MG63 (cell line): ENCODE data around the gene GHITM. TPM values are rescaled to one million over a fixed set of nuclear protein-coding genes. Genes with fewer than 3 reads are reported as not detected.
"Not testable (repeated sequence)": the region's sequence is repeated elsewhere in the genome, so short reads cannot be mapped to it uniquely, and the experiment has no call there.

Experiments used
- DNase-seq: peaks from one replicate; pipeline ENCODE4 v3.0.0-alpha.2; 2020
- H3K27me3 ChIP-seq: fragments of 250-450 bp; sonication (Bioruptor Pico); 2 replicates; pipeline ENCODE4 v1.5.1; 2020; ENCODE audit warnings: mild to moderate bottlenecking, moderate library complexity
- H3K36me3 ChIP-seq: fragments of 250-450 bp; sonication (Bioruptor Pico); 2 replicates; pipeline ENCODE4 v1.5.1; 2020; ENCODE audit warnings: mild to moderate bottlenecking, moderate library complexity
- H3K4me3 ChIP-seq: fragments of 250-450 bp; sonication (Bioruptor Pico); 2 replicates; pipeline ENCODE4 v1.5.1; 2020; ENCODE audit warnings: mild to moderate bottlenecking, moderate library complexity
- H3K9me3 ChIP-seq: fragments of 250-450 bp; sonication (Bioruptor Pico); 2 replicates; pipeline ENCODE4 v1.5.1; 2020; ENCODE audit warnings: mild to moderate bottlenecking, moderate library complexity
- total RNA-seq: library from RNA; depleted of rRNA; stranded (reverse); fragments of >200 nt; shearing (Covaris generic); gene quantifications from 2 replicates; pipeline ENCODE4 v1.2.3, GENCODE V29; 2014; ENCODE audit warnings: low replicate concordance

The GHITM gene
- total RNA-seq, 1 experiment from 2014 or later = 181 TPM

- H3K4me3 ChIP-seq = no peak overlapping the region
- no peaks in the 10 kb centered on the region for H3K9me3 ChIP-seq
- H3K27me3 ChIP-seq = no peaks in the 10 kb centered on the region
- no peaks in the 10 kb centered on the region for H3K36me3 ChIP-seq
- no peak for DNase-seq
Measured at GRCh38 chr10:84166620-84167288, 27.4 kb downstream of the GHITM start.

DNA sequence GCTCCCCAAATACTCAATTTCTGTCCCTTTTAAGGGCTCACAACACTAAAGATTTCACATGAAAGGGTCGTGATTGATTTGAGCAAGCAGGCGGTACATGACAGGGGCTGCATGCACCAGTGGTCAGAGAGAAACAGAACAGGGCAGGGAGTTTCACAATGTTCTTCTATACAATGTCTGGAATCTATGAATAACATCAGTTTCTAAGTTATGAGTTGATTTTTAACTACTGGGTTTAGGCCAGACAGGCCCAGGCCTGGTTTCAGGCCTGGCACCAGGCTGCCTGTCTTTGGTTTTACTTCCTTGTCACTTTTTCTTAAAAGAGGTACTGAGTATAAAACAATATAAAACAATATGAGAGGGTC, 28.0 kb downstream of the GHITM start:
- H3K27me3 ChIP-seq, H3K4me3 ChIP-seq, H3K9me3 ChIP-seq, DNase-seq, H3K36me3 ChIP-seq: not testable (repeated sequence)

GRCh38 chr10:84168382-84168781, 29.1 kb downstream of the GHITM start:
- not testable (repeated sequence) for H3K9me3 ChIP-seq, H3K4me3 ChIP-seq, DNase-seq, H3K36me3 ChIP-seq, H3K27me3 ChIP-seq

DNA sequence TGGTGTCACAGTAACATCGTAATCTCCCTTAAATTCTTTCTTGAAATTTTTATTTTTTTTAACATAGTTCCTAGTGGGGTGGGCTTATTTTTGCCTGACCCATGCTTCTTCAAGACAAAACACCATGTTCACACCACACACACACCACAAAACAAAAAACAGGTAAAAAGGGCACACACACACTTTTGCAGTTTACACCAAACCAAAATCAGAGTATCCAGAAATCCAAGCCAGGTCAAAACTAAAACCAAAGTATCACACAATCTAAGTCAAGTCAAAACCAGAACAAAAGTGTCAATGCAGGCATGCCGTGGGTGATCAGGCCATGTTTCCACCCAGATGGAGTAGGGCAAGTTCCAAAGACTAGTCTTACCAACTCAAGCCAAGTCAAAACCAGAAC, 31.9 kb downstream of the GHITM start:
- not testable (repeated sequence) for DNase-seq, H3K9me3 ChIP-seq, H3K27me3 ChIP-seq, H3K4me3 ChIP-seq, H3K36me3 ChIP-seq

DNA sequence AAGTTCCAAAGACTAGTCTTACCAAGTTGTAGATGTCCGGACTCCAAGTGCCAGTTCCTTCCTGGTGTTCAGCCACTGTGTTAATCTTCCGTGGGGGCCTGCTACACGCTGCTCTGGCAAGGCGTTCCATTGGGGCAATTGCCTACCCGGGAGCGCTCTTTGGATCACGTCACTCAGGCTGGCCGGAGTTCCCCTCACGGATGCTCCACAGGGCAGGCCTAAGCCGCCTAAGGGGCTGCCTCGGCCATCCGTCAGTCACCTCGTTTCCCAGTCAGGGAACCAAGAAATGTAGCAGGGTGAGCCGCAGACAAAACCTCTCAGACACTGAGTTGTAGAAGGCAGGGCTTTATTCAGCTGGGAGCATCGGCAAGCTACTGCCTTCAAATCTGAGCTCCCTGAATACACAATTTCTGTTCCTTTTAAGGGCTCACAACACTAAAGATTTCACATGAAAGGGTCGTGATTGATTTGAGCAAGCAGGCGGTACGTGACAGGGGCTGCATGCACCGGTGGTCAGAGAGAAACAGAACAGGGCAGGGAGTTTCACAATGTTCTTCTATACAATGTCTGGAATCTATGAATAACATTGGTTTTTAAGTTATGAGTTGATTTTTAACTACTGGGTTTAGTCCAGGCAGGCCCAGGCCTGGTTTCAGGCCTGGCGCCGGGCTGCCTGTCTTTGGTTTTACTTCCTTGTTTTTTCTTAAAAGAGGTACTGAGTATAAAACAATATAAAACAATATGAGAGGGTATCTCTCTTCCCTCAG, 32.6 kb downstream of the GHITM start:
- not testable (repeated sequence) for H3K27me3 ChIP-seq, H3K9me3 ChIP-seq, H3K36me3 ChIP-seq, H3K4me3 ChIP-seq, DNase-seq

- no peaks in the 10 kb centered on the region for H3K36me3 ChIP-seq
- no peak overlapping the region for H3K4me3 ChIP-seq
- H3K9me3 ChIP-seq = no peaks in the 10 kb centered on the region
- no peak for DNase-seq
- no peaks in the 10 kb centered on the region for H3K27me3 ChIP-seq
Measured at GRCh38 chr10:84172467-84173356, 33.4 kb downstream of the GHITM start.

GRCh38 chr10:84173501-84173929, 34.2 kb downstream of the GHITM start, which contains the start of gene GPR15LG:
Gene GPR15LG, plus strand, starts transcription at chr10:84173801. Its CDS starts 51 bp downstream, at chr10:84173852.
- no peak within 1 kb of the TSS for H3K4me3 ChIP-seq
- no peaks in the 10 kb centered on the region for H3K9me3 ChIP-seq
- no peaks in the 10 kb centered on the region for H3K27me3 ChIP-seq
- no peak for DNase-seq
- H3K36me3 ChIP-seq = no peaks in the 10 kb centered on the region

GRCh38 chr10:84175436-84175835, 36.1 kb downstream of the GHITM start:
- H3K9me3 ChIP-seq = no peaks in the 10 kb centered on the region
- no peaks in the 10 kb centered on the region for H3K27me3 ChIP-seq
- no peaks in the 10 kb centered on the region for H3K36me3 ChIP-seq
- no peak for DNase-seq
- H3K4me3 ChIP-seq = no peak overlapping the region

- Histone ChIP-seq H3K36me3 (no peaks in the 10 kb centered on the region), H3K27me3 (no peaks in the 10 kb centered on the region), H3K9me3 (no peaks in the 10 kb centered on the region), H3K4me3 (no peak overlapping the region)
- no peak for DNase-seq
Measured at GRCh38 chr10:84176351-84176750, 37.0 kb downstream of the GHITM start.

DNA sequence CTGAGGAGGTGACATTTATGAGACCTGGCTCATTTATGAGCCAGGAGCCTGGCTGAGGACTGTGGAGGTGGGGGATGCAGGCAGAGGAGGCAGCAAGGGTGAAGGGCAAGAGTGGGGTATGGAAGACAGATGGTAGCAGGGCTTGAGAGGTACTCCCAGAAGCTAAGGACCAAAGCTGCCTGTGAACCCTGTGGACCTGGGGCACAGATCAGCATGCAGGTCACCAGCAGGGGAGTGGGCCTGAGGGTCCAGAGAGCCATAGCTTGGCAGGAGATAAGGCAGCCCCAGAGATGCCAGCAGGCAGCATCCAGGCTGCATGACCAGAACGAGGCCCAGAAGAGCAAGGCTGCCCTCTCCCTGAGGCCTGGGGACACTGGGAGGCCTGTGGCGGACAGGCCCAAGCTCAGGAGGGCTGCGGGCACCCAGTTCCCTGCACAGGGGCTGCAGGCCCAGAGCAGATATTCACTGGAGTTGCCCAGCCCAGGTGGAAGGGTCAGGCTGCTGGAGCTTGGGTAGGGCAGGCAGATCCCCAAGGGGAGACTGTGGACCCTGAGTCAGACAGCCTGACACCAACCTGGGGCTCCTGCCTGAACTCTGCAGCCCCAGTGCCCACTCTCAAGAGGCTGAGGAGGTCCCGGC, 37.6 kb downstream of the GHITM start:
- no peak for DNase-seq
- Histone ChIP-seq H3K9me3 (no peaks in the 10 kb centered on the region), H3K27me3 (no peaks in the 10 kb centered on the region), H3K36me3 (no peaks in the 10 kb centered on the region), H3K4me3 (no peak overlapping the region)

- Histone ChIP-seq H3K27me3 (no peaks in the 10 kb centered on the region), H3K9me3 (no peaks in the 10 kb centered on the region), H3K36me3 (no peaks in the 10 kb centered on the region), H3K4me3 (no peak overlapping the region)
- no peak for DNase-seq
Measured at GRCh38 chr10:84177541-84178141, 38.3 kb downstream of the GHITM start.

- no peak for DNase-seq
- no peak overlapping the region for H3K4me3 ChIP-seq
- H3K36me3 ChIP-seq = no peaks in the 10 kb centered on the region
- H3K27me3 ChIP-seq = no peaks in the 10 kb centered on the region; the same call in 1 of the 2 replicates
- H3K9me3 ChIP-seq = no peaks in the 10 kb centered on the region
Measured at GRCh38 chr10:84178160-84178609, 38.9 kb downstream of the GHITM start.

DNA sequence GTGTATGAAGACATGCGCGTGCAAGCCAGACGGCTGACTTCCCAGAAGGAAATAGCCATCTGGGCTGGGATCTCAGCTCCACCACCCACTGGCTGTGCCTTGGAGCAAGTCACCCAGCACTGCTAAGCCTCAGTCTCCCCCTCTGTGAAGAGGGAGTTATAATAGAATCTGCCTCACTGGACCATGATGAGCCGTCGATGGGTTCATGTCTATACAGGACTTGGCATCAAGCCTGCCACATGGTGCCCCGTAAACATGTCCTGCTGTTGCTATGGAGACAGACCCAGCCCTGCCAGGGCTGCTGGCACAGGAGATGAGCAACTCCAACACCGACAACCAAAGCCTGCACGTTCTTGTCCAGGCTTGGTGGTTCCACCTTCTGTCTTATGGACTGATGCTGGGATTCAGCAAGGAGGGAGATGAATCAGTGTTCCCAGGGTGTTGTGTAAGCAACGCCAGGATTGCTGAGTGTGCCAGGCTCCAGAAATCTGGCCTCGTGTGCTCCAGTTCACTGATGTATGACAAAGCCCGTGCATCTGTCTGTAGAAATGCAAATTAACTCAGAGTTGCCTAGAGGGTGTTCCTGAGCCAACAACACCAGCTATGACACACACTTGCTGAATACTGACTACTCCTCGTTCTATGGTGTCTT, 39.9 kb downstream of the GHITM start:
- Histone ChIP-seq H3K36me3 (no peaks in the 10 kb centered on the region), H3K27me3 (no peaks in the 10 kb centered on the region; the same call in 1 of the 2 replicates), H3K9me3 (no peaks in the 10 kb centered on the region), H3K4me3 (no peak overlapping the region)
- DNase-seq = peak; percentile 73

- not testable (repeated sequence) for H3K4me3 ChIP-seq, H3K36me3 ChIP-seq, H3K27me3 ChIP-seq, H3K9me3 ChIP-seq, DNase-seq
Measured at GRCh38 chr10:84180386-84180785, 41.1 kb downstream of the GHITM start.

DNA sequence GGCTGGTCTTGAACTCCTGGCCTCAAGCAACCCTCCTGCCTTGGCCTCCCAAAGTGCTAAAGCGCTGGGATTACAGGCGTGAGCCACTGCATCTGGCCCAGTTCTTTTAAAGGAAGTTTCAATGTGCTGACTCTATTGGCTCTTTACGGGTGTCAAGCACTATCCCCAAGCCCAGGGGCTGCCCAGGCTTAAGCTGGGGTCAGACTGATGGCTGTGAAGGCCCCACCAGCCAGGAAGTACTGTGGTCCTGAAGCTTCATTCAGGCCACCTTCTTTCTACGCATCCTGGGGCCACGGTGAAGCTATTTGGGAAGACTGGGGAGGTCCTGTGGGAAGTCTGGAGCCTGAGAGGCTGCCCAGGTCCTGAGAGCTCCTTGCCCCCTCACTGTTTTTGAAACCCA, 42.3 kb downstream of the GHITM start:
- Histone ChIP-seq H3K4me3 (no peak overlapping the region), H3K36me3 (no peaks in the 10 kb centered on the region), H3K27me3 (no peaks in the 10 kb centered on the region; the same call in 1 of the 2 replicates), H3K9me3 (no peaks in the 10 kb centered on the region)
- DNase-seq = no peak

DNA sequence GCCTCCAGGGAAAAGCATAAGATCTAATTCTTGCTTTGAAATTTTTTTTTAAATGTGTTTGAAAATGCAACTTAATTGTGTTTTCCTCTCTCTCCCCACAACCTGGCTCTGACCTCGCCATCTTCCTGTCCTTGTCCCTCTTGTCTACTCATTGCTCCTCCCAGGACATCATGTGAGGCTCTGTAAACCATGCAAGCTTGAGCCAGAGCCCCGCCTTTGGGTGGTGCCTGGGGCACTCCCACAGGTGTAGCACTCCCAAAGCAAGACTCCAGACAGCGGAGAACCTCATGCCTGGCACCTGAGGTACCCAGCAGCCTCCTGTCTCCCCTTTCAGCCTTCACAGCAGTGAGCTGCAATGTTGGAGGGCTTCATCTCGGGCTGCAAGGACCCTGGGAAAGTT, 45.2 kb downstream of the GHITM start:
- Histone ChIP-seq H3K27me3 (no peaks in the 10 kb centered on the region; the same call in 1 of the 2 replicates), H3K36me3 (no peaks in the 10 kb centered on the region), H3K4me3 (no peak overlapping the region), H3K9me3 (no peaks in the 10 kb centered on the region)
- no peak for DNase-seq
